Measurements from ENCODE around the gene GLMP. TPM values are rescaled to one million over a fixed set of nuclear protein-coding genes. Genes with fewer than 3 reads are reported as not detected.

GLMP gene
- polyA plus RNA-seq, 4 donors, result 30.7 to 263 (median 63.9) TPM

DNA sequence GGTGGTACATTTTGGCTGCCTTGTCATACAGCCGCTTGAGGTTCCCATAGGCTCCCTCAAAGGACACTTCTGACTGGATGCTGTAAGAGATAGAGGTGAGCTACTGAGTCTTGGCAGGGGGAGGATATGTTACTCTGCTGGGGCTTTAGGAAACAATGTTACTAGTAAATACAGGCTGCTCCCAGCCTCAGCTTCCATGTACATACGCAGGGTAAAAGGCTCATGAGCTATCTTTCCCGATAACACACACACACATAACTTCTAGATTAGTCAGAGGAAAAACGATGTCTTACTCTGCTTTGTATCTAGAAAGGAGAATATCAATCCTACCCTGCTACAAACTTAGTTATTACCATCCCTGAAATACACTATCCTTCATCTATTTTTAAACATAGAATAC is 27.1 kb downstream of the GLMP start:
- Histone ChIP-seq H3K4me1 (ENCODE audit: control insufficient read depth in 3 of 3, insufficient read depth in 2 of 3, low read depth in 1 of 3, low read length in 2 of 3) (no peaks in the 10 kb centered on the region), H3K9me3 (ENCODE audit: control insufficient read depth in 2 of 2, insufficient read depth in 1 of 2, low read depth in 1 of 2, low read length in 1 of 2) (no peaks in the 10 kb centered on the region), H3K27me3 (ENCODE audit: control insufficient read depth in 3 of 3, insufficient read depth in 3 of 3, low read length in 3 of 3) (no peaks in the 10 kb centered on the region), H3K36me3 (ENCODE audit: control insufficient read depth in 3 of 3, insufficient read depth in 2 of 3, low read depth in 1 of 3, low read length in 3 of 3) (peaks cover 34 to 77% (median 37%) of the 10 kb centered on the region in 3 donors), H3K4me3 (ENCODE audit: low read depth in 1 of 3, low read length in 3 of 3) (no peak overlapping the region), H3K27ac (ENCODE audit: low read depth in 1 of 3, low read length in 2 of 3) (no peak overlapping the region)
- 83 to 94% (median 92%) methylated on average over 4 of the region's 4 CpGs for WGBS, 3 donors
- DNase-seq (no peak), FAIRE-seq (no peak)

DNA sequence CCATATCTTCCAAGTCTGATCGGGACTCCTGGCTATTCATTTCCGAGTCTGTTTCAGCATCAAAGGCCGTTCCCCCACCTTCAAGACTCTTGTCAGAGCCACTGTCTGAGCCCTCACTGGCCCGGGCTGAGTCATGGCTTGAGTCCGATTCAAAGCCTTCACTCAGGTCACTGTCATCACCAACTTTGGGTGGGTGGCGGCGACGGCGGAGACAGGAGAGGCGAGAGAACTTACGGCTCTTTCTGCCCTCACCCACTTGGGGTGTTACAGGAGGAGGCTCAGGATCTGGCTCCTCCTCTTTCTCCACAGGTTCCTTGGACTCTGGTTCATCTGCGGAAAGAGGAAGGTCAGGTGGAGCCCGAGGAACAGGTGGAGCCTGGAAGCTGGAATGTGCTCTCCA is 29.4 kb downstream of the GLMP start:
- FAIRE-seq, result no peak
- H3K27me3 ChIP-seq (ENCODE audit: control insufficient read depth in 3 of 3, insufficient read depth in 3 of 3, low read length in 3 of 3), result no peaks in the 10 kb centered on the region
- no peak overlapping the region for H3K4me3 ChIP-seq (ENCODE audit: low read depth in 1 of 3, low read length in 3 of 3)
- 87 to 91% (median 90%) methylated on average over 11 to 13 of the region's 13 CpGs for WGBS, 3 donors
- no peaks in the 10 kb centered on the region for H3K4me1 ChIP-seq (ENCODE audit: control insufficient read depth in 3 of 3, insufficient read depth in 2 of 3, low read depth in 1 of 3, low read length in 2 of 3)
- peaks cover 29 to 80% (median 39%) of the 10 kb centered on the region in 3 donors for H3K36me3 ChIP-seq (ENCODE audit: control insufficient read depth in 3 of 3, insufficient read depth in 2 of 3, low read depth in 1 of 3, low read length in 3 of 3)
- H3K9me3 ChIP-seq (ENCODE audit: control insufficient read depth in 2 of 2, insufficient read depth in 1 of 2, low read depth in 1 of 2, low read length in 1 of 2), result no peaks in the 10 kb centered on the region
- H3K27ac ChIP-seq (ENCODE audit: low read depth in 1 of 3, low read length in 2 of 3), result no peak overlapping the region
- DNase-seq, result no peak

DNA sequence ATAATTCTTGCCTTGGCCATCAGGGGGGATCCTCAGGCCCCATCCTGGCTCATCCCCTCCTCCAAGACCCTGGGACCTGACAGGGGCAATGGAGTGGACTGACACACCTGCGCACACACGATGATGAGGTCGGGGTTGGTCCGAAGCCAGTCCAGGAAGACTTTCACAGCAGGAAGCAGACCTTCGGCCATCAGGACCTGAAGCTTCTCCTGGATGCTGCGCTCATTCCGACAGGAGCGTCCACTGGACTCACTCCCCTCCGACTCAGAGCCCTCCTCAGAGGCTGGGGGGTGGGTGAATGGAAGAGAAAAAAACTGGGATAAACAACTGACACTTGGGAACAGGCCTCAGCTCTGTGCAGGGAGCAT is 32.2 kb downstream of the GLMP start:
- no peak for FAIRE-seq
- no peak overlapping the region for H3K27ac ChIP-seq (ENCODE audit: low read depth in 1 of 3, low read length in 2 of 3)
- no peak for DNase-seq
- H3K27me3 ChIP-seq (ENCODE audit: control insufficient read depth in 3 of 3, insufficient read depth in 3 of 3, low read length in 3 of 3), result no peaks in the 10 kb centered on the region
- H3K4me3 ChIP-seq (ENCODE audit: low read depth in 1 of 3, low read length in 3 of 3), result no peak overlapping the region
- H3K9me3 ChIP-seq (ENCODE audit: control insufficient read depth in 2 of 2, insufficient read depth in 1 of 2, low read depth in 1 of 2, low read length in 1 of 2), result no peaks in the 10 kb centered on the region
- H3K4me1 ChIP-seq (ENCODE audit: control insufficient read depth in 3 of 3, insufficient read depth in 2 of 3, low read depth in 1 of 3, low read length in 2 of 3), result no peaks in the 10 kb centered on the region
- H3K36me3 ChIP-seq (ENCODE audit: control insufficient read depth in 3 of 3, insufficient read depth in 2 of 3, low read depth in 1 of 3, low read length in 3 of 3), result peaks cover 43 to 92% (median 55%) of the 10 kb centered on the region in 3 donors
- 84 to 94% (median 90%) methylated on average over 9 of the region's 9 CpGs for WGBS, 3 donors

DNA sequence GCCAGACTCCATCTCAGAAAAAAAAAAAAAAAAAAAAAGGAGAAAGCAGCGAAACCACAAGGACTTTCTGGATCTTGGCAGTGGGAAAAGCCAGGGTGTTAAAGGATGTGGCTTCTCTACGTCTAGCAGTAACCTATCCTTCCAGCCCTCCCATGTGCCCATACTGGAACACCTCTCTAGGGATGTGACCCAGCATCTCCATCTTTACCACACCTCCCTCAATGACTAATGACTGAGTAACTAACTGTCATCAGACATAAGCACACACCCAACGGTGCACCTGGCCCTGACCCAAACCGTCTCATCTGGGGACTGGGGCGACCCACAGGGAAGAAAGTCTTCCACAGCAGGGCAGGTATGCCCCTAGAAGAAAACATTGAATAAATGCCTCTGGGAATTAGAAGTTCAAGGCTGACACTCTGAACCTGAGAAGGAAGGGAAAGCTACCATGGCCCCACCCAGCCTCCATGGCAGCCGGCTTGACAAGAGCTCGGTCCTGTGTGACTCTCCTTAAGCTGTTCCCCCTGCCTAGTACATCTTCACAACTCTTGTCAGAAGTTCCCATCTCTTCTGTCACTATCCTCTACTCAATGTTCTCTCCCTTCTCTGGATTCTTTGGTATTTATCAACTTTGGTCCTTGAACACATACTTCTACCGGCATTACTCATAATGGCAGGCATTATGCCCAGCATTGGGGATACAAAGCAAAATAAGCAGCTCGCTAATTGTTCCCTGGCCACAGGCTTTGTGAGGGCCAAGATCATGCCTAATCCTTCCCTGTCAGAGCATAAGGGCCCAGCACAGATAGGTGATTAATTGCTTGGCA is 32.8 kb downstream of the GLMP start:
- peaks cover 39 to 92% (median 59%) of the 10 kb centered on the region in 3 donors for H3K36me3 ChIP-seq (ENCODE audit: control insufficient read depth in 3 of 3, insufficient read depth in 2 of 3, low read depth in 1 of 3, low read length in 3 of 3)

DNA sequence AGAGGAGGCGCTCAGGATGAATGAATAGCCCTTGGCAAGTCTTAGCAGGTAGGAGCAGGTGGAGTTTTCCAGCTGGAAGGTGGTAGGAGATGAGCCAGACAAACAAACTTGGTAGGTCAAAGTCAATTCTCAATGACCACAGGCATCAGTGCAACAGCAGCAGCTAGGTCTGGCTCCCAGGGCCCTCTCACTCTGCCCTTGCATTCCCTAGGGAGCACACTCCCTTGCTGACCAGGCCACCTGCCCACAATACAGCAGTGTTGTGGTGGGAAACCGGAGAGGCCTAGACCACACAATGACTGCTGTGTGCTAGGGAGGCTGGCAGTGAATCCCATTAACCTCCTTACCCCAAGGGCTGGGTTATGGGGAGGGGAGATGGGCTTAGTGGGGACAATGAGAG is 34.6 kb downstream of the GLMP start:
- WGBS, 3 donors, result 87 to 100% (median 95%) methylated on average over 2 of the region's 2 CpGs
- FAIRE-seq (no peak), DNase-seq (no peak)
- no peaks in the 10 kb centered on the region for H3K9me3 ChIP-seq (ENCODE audit: control insufficient read depth in 2 of 2, insufficient read depth in 1 of 2, low read depth in 1 of 2, low read length in 1 of 2)
- no peak overlapping the region for H3K4me3 ChIP-seq (ENCODE audit: low read depth in 1 of 3, low read length in 3 of 3)
- peaks cover 39 to 91% (median 46%) of the 10 kb centered on the region in 3 donors for H3K36me3 ChIP-seq (ENCODE audit: control insufficient read depth in 3 of 3, insufficient read depth in 2 of 3, low read depth in 1 of 3, low read length in 3 of 3)
- no peaks in the 10 kb centered on the region for H3K27me3 ChIP-seq (ENCODE audit: control insufficient read depth in 3 of 3, insufficient read depth in 3 of 3, low read length in 3 of 3)
- no peaks in the 10 kb centered on the region for H3K4me1 ChIP-seq (ENCODE audit: control insufficient read depth in 3 of 3, insufficient read depth in 2 of 3, low read depth in 1 of 3, low read length in 2 of 3)
- no peak overlapping the region for H3K27ac ChIP-seq (ENCODE audit: low read depth in 1 of 3, low read length in 2 of 3)

More for the DNA sequence above, 32.8 kb downstream of the GLMP start:
- no peaks in the 10 kb centered on the region for H3K4me1 ChIP-seq (ENCODE audit: control insufficient read depth in 3 of 3, insufficient read depth in 2 of 3, low read depth in 1 of 3, low read length in 2 of 3)
- DNase-seq, result no peak
- no peak overlapping the region for H3K4me3 ChIP-seq (ENCODE audit: low read depth in 1 of 3, low read length in 3 of 3)
- no peaks in the 10 kb centered on the region for H3K27me3 ChIP-seq (ENCODE audit: control insufficient read depth in 3 of 3, insufficient read depth in 3 of 3, low read length in 3 of 3)
- 84 to 86% (median 85%) methylated on average over 9 of the region's 9 CpGs for WGBS, 3 donors
- FAIRE-seq, result no peak
- H3K9me3 ChIP-seq (ENCODE audit: control insufficient read depth in 2 of 2, insufficient read depth in 1 of 2, low read depth in 1 of 2, low read length in 1 of 2), result no peaks in the 10 kb centered on the region
- H3K27ac ChIP-seq (ENCODE audit: low read depth in 1 of 3, low read length in 2 of 3), result no peak overlapping the region

DNA sequence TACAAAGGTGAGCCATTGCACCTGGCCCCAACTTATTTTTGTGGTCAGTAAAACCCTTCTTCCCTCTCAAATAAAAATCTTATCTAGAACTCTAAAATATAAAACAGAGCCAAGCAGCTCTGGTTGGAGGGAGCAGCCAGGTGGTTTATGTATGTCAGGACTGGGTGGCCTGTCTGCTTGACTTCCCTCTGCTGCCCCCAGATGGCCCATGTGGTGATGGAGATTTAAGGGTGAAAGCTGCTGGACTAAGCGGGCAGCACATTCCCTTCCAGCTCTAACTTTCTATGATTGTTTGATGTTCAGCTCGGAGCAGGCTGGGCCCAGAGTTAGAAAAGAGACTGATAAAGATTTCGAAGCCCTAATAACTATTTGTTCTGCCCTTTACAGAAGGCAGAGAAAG is 35.7 kb downstream of the GLMP start:
- H3K36me3 ChIP-seq (ENCODE audit: control insufficient read depth in 3 of 3, insufficient read depth in 2 of 3, low read depth in 1 of 3, low read length in 3 of 3), result peaks cover 34 to 90% (median 44%) of the 10 kb centered on the region in 3 donors
- H3K9me3 ChIP-seq (ENCODE audit: control insufficient read depth in 2 of 2, insufficient read depth in 1 of 2, low read depth in 1 of 2, low read length in 1 of 2), result no peaks in the 10 kb centered on the region
- H3K27me3 ChIP-seq (ENCODE audit: control insufficient read depth in 3 of 3, insufficient read depth in 3 of 3, low read length in 3 of 3), result no peaks in the 10 kb centered on the region
- no peak overlapping the region for H3K27ac ChIP-seq (ENCODE audit: low read depth in 1 of 3, low read length in 2 of 3)
- no peaks in the 10 kb centered on the region for H3K4me1 ChIP-seq (ENCODE audit: control insufficient read depth in 3 of 3, insufficient read depth in 2 of 3, low read depth in 1 of 3, low read length in 2 of 3)
- DNase-seq (no peak), FAIRE-seq (no peak)
- no peak overlapping the region for H3K4me3 ChIP-seq (ENCODE audit: low read depth in 1 of 3, low read length in 3 of 3)
- 76 to 90% (median 80%) methylated on average over 3 of the region's 3 CpGs for WGBS, 3 donors

DNA sequence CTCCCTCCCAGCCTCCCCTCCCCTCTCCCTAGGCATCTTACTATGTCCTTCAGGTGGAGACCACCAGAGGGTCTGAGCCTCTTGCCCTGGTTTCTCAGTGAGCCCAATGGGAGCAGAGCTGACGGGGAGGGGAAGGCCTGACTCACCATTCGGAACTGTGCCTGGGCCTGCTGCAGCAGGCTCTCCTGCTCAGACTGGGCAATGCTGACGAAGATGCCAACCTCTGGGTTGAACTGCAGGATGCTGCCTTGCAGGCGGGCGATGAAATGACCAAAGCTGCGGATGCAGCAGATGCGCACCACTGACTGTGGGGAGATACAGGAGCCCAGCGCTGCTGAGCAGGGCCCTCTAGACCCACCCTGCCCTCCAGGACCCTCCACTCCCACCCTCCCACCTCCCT is 36.6 kb downstream of the GLMP start:
- DNase-seq, result no peak
- Histone ChIP-seq H3K27ac (ENCODE audit: low read depth in 1 of 3, low read length in 2 of 3) (no peak overlapping the region), H3K4me3 (ENCODE audit: low read depth in 1 of 3, low read length in 3 of 3) (no peak overlapping the region), H3K9me3 (ENCODE audit: control insufficient read depth in 2 of 2, insufficient read depth in 1 of 2, low read depth in 1 of 2, low read length in 1 of 2) (no peaks in the 10 kb centered on the region), H3K27me3 (ENCODE audit: control insufficient read depth in 3 of 3, insufficient read depth in 3 of 3, low read length in 3 of 3) (no peaks in the 10 kb centered on the region), H3K4me1 (ENCODE audit: control insufficient read depth in 3 of 3, insufficient read depth in 2 of 3, low read depth in 1 of 3, low read length in 2 of 3) (no peaks in the 10 kb centered on the region), H3K36me3 (ENCODE audit: control insufficient read depth in 3 of 3, insufficient read depth in 2 of 3, low read depth in 1 of 3, low read length in 3 of 3) (peaks cover 34 to 92% (median 40%) of the 10 kb centered on the region in 3 donors)
- WGBS, 3 donors, result 92 to 97% (median 97%) methylated on average over 8 of the region's 8 CpGs
- FAIRE-seq, result no peak

DNA sequence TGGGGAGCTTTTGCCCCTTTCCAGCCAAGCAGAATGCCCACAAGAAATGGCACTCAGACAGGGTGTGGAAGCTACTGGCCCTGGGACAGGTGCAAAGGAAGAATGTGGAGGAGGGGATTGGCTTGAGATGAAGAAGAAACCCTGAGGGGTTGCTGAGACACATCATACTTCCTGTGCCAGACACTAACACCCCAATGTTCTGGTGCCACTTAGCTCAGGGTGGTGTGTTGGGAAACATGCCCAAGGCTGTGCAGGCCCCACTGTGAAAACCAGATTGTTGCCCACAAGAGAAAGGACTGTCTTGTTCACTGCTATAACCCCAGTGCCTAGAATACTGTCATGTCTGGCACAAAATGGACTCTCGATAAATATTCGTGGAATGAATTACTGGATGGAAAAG is 37.8 kb downstream of the GLMP start:
- 81 to 95% (median 91%) methylated on average over 2 of the region's 2 CpGs for WGBS, 3 donors
- no peaks in the 10 kb centered on the region for H3K4me1 ChIP-seq (ENCODE audit: control insufficient read depth in 3 of 3, insufficient read depth in 2 of 3, low read depth in 1 of 3, low read length in 2 of 3)
- no peaks in the 10 kb centered on the region for H3K27me3 ChIP-seq (ENCODE audit: control insufficient read depth in 3 of 3, insufficient read depth in 3 of 3, low read length in 3 of 3)
- H3K4me3 ChIP-seq (ENCODE audit: low read depth in 1 of 3, low read length in 3 of 3), result no peak overlapping the region
- no peaks in the 10 kb centered on the region for H3K9me3 ChIP-seq (ENCODE audit: control insufficient read depth in 2 of 2, insufficient read depth in 1 of 2, low read depth in 1 of 2, low read length in 1 of 2)
- FAIRE-seq, result no peak
- peaks cover 32 to 95% (median 41%) of the 10 kb centered on the region in 3 donors for H3K36me3 ChIP-seq (ENCODE audit: control insufficient read depth in 3 of 3, insufficient read depth in 2 of 3, low read depth in 1 of 3, low read length in 3 of 3)
- DNase-seq, result no peak
- no peak overlapping the region for H3K27ac ChIP-seq (ENCODE audit: low read depth in 1 of 3, low read length in 2 of 3)

DNA sequence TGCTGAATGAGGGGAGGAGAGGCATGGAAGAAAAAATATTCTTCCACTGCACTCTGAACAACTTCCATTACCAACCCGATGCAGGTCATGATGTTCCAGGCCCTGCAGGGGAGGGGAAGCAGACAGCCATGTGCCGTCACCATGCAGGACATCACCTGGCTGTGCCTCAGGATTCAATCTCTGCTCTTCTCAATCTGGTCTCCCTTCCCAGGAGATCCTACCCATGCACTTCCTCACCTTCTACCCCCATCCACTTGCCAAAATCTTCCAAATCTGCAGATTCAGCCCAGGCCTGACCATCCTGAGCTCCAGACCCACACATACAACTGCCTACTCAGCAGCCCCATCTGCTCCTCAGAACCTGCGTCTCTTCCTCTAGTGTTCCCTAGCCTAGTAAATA is 41.8 kb downstream of the GLMP start:
- Histone ChIP-seq H3K4me1 (ENCODE audit: control insufficient read depth in 3 of 3, insufficient read depth in 2 of 3, low read depth in 1 of 3, low read length in 2 of 3) (no peaks in the 10 kb centered on the region), H3K27ac (ENCODE audit: low read depth in 1 of 3, low read length in 2 of 3) (no peak overlapping the region), H3K36me3 (ENCODE audit: control insufficient read depth in 3 of 3, insufficient read depth in 2 of 3, low read depth in 1 of 3, low read length in 3 of 3) (peaks cover 36 to 95% (median 36%) of the 10 kb centered on the region in 3 donors), H3K9me3 (ENCODE audit: control insufficient read depth in 2 of 2, insufficient read depth in 1 of 2, low read depth in 1 of 2, low read length in 1 of 2) (no peaks in the 10 kb centered on the region), H3K4me3 (ENCODE audit: low read depth in 1 of 3, low read length in 3 of 3) (no peak overlapping the region), H3K27me3 (ENCODE audit: control insufficient read depth in 3 of 3, insufficient read depth in 3 of 3, low read length in 3 of 3) (no peaks in the 10 kb centered on the region)
- whole genome bisulfite sequencing, 3 donors, result 86 to 94% (median 90%) methylated on average over 3 of the region's 3 CpGs
- FAIRE-seq (no peak), DNase-seq (no peak)

Data from small intestine (tissue), 7 donors.